ENCODE measurements around the gene KCTD15. TPM values are rescaled to one million over a fixed set of nuclear protein-coding genes. Genes with fewer than 3 reads are reported as not detected.

The KCTD15 gene, protein sequence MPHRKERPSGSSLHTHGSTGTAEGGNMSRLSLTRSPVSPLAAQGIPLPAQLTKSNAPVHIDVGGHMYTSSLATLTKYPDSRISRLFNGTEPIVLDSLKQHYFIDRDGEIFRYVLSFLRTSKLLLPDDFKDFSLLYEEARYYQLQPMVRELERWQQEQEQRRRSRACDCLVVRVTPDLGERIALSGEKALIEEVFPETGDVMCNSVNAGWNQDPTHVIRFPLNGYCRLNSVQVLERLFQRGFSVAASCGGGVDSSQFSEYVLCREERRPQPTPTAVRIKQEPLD
- 39.0 TPM for polyA plus RNA-seq (ENCODE audit: insufficient read length)

DNA sequence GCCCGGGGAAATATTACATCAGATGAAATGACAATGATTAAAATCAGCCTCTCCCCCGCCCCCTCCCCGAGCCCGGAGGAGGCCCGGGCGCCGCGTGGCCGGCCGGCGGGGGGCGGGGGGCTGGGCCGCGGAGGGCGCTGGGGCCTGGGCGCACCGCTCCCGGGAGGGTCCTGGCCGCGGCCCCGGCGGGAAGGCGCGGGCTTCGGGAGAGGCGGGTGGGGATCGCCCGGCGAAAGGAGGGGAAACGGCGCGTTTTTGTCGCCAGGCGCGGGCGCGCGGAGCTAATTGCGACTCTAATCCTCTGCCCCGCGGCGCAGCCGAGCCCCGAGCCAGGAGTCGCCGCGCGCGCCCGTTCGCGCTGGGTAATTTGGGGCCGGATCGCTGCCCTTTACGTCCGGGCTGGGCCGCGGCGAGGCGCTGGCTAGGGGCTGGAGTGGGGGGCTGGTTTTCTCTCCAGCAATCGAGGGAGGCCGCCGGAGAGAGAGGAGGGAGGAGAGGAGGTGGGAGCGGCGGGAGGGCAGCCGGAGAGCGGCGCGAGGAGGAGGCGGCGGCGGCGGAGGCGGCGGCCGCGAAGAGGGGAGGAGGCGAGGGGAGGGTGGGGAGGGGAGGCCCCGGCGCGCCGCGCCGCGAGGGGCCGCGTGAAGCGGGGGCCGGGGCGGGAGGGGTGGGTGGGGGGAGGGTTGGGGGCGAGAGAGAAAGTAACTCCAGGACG, at the start of gene KCTD15:
KCTD15 (plus strand) TSS at position 707 of the 712 bp plus-strand sequence. CDS start 3,585 bp downstream, outside the sequence.
- DNase-seq, result peak; percentile 67

DNA sequence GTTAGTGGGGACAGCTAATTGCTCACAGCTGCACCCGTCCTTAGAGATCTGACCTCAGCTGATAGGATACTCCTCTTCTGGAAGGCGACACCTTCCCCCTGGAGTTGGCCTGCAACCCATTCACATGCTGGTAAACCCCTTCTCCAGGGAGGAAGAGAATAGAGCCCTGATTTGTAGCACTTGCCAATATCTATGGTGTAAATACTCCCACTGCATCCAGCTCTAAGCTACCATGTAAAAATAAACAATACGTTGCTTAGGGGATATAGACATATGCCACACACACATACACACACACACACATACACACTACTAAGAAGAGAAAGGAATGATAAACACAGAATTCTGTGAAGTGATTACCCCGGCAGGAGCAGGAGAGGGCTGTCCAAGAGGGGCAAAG, 49.4 kb upstream of the KCTD15 start:
- no peak for DNase-seq

DNA sequence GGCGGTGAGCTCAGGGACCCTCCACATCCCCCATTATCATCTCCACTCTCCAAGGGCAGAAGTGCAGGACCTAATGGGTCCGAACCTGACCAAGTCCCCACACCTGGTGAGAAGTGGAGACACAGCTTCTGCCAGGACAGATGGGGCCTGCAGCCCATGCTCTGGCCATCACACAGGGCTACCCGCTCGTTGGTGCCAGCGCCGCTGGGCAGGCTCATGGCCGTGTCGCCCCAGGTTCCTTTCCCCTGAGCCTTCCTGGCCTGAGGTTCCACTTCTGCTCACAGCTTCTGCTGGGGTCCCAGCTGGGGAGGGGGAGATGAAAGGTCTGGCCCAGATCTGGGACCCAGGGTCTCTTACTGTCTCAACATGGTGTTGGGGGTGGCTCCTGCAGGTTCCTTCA, 48.4 kb upstream of the KCTD15 start:
- DNase-seq, result no peak

DNA sequence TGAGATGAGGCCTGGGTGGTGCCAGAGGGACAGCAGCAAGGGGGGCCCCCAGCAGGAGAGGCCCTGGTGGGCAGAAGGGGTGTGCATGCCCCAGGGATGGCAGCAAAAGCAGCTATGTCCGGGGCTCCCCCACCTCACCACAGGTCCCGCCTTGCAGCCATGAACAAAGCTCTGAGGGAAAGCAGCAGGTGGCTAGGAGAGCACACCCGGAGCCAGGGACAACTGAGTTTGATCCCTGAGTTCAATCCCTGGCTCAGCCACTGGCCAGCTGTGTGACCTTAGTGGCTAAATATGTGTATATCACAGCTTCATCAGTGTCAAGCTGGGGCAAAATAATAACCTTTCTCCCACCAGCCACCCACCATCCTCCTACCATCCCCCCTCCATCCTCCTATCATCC, 47.7 kb upstream of the KCTD15 start:
- no peak for DNase-seq

DNA sequence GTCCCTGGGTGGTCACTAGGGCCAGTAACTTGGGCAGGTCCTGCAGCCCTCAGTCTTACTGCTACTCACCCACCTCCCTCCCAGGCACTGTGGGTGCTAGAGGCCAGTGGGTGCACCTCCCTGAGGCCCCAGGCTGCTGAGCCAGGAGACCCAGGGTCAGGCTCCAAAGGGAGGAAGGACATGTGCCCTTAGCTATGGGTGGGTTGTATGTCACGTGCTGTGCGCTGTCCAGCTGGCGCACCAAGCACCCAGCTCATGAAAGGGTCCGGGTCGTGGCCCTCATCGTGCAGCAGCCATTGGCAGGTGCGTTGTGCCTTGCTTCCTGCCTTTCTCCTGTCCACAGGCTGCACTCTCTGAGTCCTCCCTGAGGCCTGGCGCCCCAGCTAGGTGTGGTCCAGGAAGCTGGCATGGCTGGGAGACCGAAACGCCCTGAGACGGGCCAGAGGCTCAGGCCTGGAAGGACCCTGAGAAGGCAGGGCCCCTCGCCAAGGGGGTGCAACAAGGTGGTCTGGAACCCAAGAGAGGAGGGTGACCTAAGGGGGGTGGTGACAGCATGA, 47.0 kb upstream of the KCTD15 start:
- DNase-seq, result no peak

DNA sequence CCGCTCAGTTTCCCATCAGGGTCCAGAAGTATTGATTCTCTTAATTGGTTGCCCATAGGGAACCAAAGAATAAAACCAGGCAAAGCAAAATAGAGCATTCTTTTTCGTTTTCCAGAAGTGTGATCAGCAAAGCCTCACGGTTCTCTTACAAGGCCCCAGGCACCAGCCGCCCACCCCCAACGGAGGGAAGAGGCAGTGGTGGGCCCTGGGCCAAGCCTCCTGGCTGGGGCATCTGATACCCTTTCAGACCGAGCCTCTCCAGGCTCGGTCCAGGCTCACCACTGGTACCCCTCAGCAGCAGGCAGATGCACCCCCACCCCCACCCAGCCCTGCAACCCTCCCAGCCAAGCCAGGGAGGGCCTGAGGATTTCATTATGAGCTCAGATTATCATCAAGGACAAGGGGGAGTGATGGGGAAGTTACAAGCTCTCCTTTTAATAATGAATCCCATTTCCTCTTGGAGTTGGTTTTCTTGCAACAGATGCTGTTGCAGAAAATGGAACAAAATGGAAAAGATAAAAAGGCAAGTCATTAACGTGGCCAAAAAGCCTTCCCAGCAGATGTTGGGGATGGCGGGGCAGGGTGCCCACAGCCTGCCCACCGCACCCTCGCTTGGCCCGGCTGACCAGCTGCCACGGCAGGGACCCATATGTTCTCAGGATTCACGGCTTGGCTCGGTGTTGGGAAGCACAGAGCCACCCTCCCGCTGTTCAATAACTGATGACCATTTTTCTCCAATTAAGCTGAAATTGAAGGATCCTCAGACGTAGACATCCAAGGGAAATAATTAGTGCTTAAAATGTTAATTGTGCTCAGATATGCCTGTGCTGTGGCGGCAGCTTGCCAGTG, 45.9 kb upstream of the KCTD15 start:
- DNase-seq, result no peak

DNA sequence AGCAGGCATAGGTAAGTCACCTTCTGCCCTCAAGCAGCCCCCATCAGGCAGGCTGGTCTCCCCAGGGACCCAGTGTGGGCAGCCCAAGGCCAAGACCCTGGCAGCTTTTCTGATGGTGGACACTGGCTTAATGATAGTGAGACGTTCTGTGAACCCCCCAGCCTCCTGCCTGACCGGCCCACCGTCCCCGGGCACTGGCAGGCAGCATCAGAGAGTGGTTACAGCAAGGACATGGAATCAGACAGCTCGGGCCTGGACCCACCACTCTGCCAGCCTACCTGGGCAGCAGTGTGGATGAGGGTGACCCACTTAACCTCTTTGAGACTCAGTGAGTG, 45.3 kb upstream of the KCTD15 start:
- DNase-seq, result no peak

DNA sequence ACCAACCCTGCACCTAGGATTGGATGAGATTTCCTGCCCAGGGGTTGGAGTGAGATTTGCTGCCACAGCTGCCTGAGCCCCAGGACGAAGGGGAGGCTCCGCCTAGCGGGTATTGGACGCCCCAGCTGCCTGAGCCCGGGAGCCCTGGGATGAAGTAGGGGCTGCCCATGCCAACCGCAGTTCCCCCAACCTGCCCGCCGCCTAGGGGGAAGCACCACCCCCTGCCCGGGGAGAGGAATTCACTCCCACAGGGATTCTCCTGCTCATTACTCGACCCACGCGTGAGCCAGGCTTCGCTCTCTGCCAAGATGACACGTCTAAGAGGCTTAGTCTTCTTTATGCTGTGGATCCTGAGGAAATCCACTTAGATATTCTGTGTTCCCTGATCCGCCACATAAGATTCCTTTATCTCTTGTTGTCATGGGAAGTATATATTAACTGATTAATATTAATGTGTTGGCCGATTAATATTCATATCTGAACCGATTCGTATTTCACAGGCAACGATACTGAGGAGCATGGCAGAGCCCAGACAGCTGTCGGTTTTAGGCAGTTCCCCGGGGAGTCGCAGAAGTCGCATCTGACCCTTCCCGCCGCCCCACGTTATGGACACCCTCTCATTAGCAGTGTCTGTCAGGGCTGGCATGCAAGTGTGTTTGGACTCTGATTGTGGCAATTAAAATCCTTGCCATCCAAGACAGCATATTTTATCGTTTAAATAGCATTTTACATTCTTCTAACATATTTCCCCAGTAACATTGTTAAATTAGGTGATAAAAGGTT, 44.5 kb upstream of the KCTD15 start:
- DNase-seq, result no peak

DNA sequence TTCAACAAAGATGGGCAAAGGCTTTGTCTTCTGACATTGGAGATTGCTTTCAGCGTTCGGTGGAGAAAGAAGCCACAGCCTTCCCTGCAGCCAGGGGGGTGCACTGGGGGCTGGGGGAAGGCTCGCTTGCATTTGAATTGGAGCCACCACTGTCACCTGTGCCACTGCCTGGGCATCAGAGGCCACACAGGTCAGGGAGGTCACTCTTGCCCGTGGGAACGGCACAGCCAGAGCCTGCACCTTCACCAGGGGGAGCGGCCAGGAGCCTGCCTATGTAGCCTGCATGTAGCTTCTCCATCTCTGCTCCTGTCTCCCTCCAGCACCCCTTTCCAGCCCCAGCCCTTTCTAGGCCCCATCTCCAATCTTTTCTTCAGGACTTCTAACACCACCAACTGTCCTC, 43.7 kb upstream of the KCTD15 start:
- DNase-seq, result no peak

DNA sequence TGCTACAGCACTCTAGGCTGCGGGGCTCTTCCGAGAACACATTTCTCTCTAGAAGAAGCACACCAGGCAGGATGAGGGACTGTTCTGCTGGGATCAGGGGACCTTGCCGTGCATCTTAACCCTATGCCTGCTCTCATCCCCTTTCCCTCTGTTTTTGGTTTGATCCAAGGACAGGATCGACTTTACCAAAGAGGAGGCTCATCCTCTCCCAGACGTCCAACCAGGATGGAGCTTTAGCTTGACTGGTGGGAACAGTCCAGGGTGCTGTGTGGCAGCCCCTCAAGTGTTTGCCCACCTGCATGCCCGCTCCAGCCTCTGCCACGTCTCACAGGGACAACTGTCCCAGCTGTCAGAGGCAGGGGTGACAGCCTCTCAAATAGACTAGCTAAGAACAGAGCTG, 42.3 kb upstream of the KCTD15 start:
- DNase-seq, result no peak

DNA sequence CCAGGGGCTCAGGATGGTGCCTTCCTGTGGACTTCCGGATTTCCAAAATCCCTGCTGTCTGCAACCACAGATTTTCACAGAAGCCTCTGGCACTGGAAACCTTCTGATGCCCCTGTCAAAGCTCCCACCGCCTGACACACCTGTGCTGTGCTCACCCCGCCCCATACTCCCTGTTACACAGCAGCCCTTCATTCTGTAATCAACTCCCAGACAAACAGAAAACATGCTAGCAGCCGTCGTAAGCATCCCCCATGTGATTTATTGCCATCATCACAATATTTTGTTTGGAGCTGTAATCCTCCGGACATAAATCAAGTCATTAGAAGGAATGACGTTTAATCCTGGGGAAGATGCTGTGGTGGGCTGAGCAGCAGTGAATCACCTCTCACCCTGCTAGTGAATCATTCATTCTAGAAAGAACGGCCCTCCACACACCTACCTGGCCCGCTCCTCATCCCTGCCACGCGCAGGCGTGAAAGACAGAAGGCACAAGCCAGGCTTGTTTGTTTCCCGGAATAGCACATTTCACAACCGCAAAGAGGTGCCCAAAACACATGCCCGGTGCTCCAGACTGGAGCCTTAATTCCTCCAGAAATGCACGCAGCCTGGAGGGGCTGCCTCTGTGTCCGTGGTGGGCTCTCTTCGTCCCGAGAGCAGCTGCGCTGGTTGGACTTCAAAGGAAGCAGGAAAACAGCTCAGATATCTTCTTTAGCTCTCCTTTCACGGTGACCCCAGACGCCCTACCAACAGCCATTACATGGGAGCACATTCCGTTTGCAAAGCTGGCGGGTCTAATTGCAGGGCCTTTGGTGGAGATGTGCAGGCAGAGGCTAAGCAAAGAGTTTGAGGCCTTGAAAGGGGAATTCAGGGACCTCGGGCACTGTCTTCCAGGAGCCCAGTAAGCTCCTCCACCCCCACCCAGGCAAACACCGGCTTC, 41.3 kb upstream of the KCTD15 start:
- no peak for DNase-seq

DNA sequence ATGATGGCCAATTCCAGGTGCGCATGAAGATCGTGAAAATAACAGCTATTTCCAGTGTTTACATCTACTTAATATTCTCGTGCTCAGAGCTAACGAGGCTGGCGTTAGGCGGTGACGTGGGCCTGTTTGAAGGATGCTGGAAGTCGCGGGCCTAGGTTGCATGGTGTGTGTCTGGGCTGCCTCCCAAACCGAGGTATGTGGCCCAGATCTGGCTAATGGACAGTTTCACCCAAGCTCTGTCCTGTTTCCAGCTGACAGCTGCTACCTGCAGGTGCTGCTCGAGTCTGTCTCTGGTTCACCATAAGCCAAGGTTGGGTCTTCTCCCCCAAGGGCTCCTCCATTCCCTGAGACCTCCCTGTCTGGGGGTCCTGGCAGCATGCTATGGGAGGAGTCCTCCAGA, 40.5 kb upstream of the KCTD15 start:
- DNase-seq, result no peak

DNA sequence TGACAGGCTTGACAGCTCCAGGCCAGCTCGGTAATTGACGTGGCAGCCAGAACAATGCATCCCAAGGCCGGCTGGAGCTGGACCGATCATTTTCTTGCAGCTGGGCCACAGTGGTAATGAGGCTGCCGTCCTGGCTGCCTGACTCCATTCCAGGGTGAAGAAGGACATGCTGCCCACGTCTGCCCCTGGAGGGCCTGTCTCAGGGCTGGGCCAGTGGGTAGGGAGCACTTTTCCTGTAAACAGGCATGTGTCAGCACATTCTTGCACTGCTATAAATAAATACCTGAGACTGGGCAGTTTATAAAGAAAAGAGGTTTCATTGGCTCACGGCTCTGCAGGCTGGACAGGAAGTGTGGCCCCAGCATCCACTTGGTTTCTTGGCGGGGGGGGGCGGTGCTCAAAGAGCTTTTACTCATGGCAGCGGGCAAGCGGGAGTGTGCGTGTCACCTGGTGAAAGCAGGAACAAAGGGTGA, 38.1 kb upstream of the KCTD15 start:
- no peak for DNase-seq

DNA sequence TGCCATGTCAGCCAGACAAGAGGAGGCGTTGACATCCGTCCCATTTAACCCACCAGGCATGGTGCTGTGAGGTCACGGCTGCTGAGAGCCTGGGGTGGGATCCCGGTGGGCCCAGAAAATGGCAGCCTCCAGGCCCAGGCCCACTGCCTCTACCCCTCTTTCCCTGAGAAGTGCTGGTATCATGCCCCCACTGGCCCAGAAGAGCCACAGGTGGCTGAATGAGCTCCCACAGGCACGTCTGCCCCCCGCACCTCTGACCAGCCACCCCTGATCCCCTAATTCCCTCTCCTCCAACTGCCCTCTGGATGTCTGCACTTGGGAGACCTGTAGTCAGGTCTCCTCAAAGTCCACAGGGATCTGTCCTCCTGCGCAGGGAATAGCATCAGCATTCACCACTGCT, 37.3 kb upstream of the KCTD15 start:
- no peak for DNase-seq

DNA sequence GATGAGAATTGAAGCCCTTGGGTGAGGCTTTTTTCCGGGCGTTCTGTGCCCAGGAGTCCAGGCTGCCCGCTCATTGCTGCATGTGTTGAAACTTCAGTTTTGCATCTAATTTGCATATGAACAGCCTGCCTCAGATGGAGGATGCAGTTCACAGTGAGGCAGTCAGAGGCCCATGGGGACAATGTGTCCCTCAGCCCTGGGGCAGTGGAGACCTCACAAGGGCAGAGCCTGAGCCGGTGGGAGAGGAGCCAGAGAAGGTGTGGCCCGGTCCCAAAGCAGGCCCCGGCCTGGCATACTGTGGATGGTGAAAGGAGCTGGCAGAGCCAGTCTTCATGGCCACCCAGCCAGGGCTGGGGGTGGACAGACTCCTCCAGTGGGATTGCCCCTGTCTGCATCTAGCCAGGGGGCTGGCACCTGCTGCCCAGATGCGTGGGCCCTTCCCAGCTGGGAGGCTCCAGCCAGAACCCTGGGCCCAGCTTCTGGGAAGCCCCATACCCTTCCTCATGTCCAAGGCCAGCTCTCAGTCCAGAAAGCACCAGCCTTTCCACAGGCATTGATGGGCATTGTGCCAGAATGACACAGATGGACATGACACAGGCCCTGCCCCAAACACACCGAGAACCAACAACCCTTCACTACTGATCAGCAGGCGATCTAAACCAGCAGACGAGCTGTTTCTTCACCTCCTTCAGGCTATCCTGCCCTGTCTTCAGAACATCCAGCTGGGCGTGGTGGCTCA, 32.9 kb upstream of the KCTD15 start:
- no peak for DNase-seq

DNA sequence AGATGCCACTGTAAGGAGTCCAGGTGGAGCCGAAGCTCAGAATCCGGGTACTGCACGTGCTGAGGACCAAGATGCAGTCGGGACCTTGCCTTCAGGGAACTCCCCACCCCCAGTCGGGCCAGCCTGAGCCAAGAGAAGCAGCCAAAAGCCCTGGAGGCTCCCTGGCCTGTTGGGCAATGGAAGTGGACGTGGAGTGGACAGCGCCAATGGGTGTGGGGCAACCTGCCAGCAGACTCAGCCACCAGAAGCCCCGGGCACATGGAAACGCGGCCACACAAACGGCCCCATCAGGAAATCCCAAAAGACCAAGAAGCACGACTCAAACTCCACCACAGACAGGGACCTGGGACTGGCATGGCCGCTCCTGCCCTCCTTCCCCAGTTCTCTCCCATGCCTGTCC, 30.0 kb upstream of the KCTD15 start:
- DNase-seq, result no peak

DNA sequence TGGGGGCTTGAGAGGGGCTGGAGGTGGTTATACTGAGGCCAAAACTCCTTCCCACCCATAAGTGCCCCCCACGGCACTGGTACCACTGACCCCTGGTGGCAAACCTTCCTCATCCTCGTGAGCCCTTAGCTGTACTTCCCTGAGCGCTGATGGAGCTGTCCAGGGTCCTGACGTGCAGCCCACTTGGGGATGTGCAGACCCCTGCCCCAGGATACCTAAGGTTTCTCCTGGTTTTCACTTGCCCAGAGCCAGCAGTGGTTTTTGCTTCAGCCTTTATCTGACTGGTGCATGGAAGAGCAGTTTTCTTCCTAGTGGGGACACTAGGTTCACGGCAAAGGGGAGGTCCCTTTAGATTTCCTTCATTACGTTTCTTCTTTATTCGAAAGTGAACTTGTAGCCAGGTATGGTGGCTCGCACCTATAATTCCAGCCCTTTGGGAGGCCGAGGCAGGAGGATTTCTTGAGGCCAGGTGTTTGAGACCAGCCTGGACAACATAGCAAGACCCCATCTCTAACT, 28.7 kb upstream of the KCTD15 start:
- DNase-seq, result peak; percentile 27

DNA sequence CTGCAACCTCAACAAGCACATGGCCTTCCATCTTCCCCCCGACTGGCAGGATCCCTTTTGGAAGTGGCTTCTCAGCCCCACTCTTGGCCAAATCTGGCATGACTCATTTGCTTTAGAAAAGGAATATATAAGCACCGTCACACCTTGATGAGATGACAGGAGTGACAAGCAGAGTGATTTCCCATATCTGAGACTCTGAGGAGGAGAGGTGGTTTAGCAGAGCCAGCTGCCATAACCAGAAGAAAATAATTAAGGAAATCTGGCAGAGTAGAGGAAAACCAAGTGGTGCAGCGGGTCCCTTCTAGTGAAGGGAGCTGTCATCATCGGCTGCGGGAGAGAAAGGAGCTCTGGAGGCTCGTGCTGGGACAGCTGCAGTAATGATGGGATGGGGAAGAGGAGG, 27.5 kb upstream of the KCTD15 start:
- DNase-seq, result no peak

DNA sequence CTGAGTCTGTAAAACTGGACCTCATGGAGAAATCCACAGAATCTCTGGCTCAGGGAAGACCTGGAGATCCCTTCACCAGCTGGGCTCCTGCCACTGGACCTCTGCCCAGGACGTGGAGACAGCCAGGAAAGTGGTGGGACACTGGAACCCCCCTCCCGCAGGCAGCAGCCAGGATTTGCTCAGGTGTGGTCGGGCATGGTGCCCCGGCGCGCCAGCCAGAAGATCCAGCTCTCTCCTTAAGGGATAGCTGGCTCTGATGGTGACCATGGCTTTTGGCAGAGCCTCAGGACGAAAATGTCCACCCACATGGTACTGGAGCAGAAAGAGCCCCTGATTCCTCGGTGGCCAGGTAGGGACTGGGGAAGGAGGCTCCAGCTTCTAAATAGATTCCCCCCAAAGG, 26.6 kb upstream of the KCTD15 start:
- DNase-seq, result no peak
